ENCODE data around the gene MT3. TPM values are rescaled to one million over a fixed set of nuclear protein-coding genes. Genes with fewer than 3 reads are reported as not detected.

MT3 gene
- total and polyA plus RNA-seq, 2 of the 8 experiments (the other 6 are each of a cell fraction or from before 2014, with no cell fraction given) = 0.17 TPM; not detected in 1

- TF ChIP-seq ATF3 (IDR thresholded peaks at IDR 0.05; ENCODE audit: insufficient read depth, low read depth, low read length) (no peak), KDM1A (IDR thresholded peaks at IDR 0.05; ENCODE audit: borderline replicate concordance, low read length) (no peak)
- no peak within 1 kb of the TSS for H3K14ac ChIP-seq (ENCODE audit: insufficient read length)
- H3K23me2 ChIP-seq (ENCODE audit: low read depth, low read length) = peaks cover 2% of the 10 kb centered on the region; the same call in 1 of the 2 replicates
- 92% methylated on average over 9 of the region's 12 CpGs; no CpG with 5 or more reads in 1 of the 2 experiments for WGBS, 2 experiments (ENCODE audit: extremely low coverage in 1 of 2, insufficient coverage in 1 of 2, insufficient read length in 1 of 2, insufficient replicate concordance in 2 of 2, low coverage in 1 of 2, low lambda C conversion rate in 2 of 2, missing lambda C conversion rate in 1 of 2)
- no peak within 1 kb of the TSS for H2AFZ ChIP-seq (ENCODE audit: low read length)
- no peak within 1 kb of the TSS for H2BK20ac ChIP-seq (ENCODE audit: low read length)
- peaks cover 0 to 2% (median under 1%) of the 10 kb centered on the region in 4 experiments; a peak in 2 of 7 replicates for H3K27me3 ChIP-seq (replicated peaks in 1 of 4; ENCODE audit: control insufficient read depth in 3 of 4, extremely low read depth in 1 of 4, insufficient read depth in 3 of 4, low read length in 3 of 4)
- no peak within 1 kb of the TSS for H3K56ac ChIP-seq (replicated peaks; ENCODE audit: insufficient read length, low read depth, low read length)
- H3K79me1 ChIP-seq (ENCODE audit: low read depth, low read length) = no peaks in the 10 kb centered on the region
- H3K18ac ChIP-seq (ENCODE audit: extremely low read depth, low read length) = no peak within 1 kb of the TSS
- no peaks in the 10 kb centered on the region for H3K9me3 ChIP-seq (ENCODE audit: insufficient read depth in 2 of 2, low read depth in 1 of 2, low read length in 1 of 2)
- no peak within 1 kb of the TSS for H4K8ac ChIP-seq (ENCODE audit: extremely low read depth, insufficient read depth, low read length)
- DNase-seq (ENCODE audit: low read depth in 1 of 2, low spot score in 2 of 2) (no peak), FAIRE-seq (no peak)
- no peak within 1 kb of the TSS for H2BK120ac ChIP-seq (replicated peaks; ENCODE audit: low read depth, low read length)
- no peak within 1 kb of the TSS for H2AK5ac ChIP-seq (ENCODE audit: low read depth, low read length)
- H3K4me1 ChIP-seq (replicated peaks in 1 of 4; ENCODE audit: control insufficient read depth in 3 of 4, insufficient read depth in 4 of 4, low read length in 3 of 4) = no peaks in the 10 kb centered on the region
- no peak within 1 kb of the TSS for H4K5ac ChIP-seq (ENCODE audit: insufficient read length, low read depth, low read length)
- no peak within 1 kb of the TSS for H3K4me3 ChIP-seq (ENCODE audit: extremely low read depth in 1 of 4, insufficient read depth in 2 of 4, low read depth in 3 of 4, low read length in 4 of 4)
- no peak within 1 kb of the TSS for H3K27ac ChIP-seq (ENCODE audit: low read depth, low read length)
- ChIA-PET POLR2A (ENCODE audit: partially characterized antibody) (no interaction called here), CTCF (ENCODE audit: partially characterized antibody) (interaction anchor here (0.6 to 1.6 kb wide), 2 partner anchors 11 to 109 kb away, joined by 3 to 4 read pairs; no protein-coding TSS in a partner anchor)
- no peak within 1 kb of the TSS for H3K4me2 ChIP-seq (ENCODE audit: insufficient read depth in 1 of 2, low read depth in 2 of 2, low read length in 2 of 2)
- no peaks in the 10 kb centered on the region for H3K36me3 ChIP-seq (ENCODE audit: control insufficient read depth in 2 of 4, insufficient read depth in 4 of 4, low read length in 3 of 4)
- H4K20me1 ChIP-seq (replicated peaks in 1 of 2; ENCODE audit: control insufficient read depth in 1 of 2, insufficient read depth in 2 of 2, low read length in 2 of 2) = peaks cover 0 to 3% of the 10 kb centered on the region in 2 experiments
- no peak within 1 kb of the TSS for H4K91ac ChIP-seq (replicated peaks; ENCODE audit: insufficient read length, low read length)
- H3K4ac ChIP-seq (replicated peaks; ENCODE audit: insufficient read length, low read depth, low read length) = no peak within 1 kb of the TSS
- no peak within 1 kb of the TSS for H3K23ac ChIP-seq (ENCODE audit: insufficient read length)
- H2BK15ac ChIP-seq (ENCODE audit: low read length) = no peak within 1 kb of the TSS
- H3K9ac ChIP-seq (replicated peaks in 1 of 4; ENCODE audit: extremely low read depth in 1 of 4, low read depth in 3 of 4, low read length in 3 of 4) = no peak within 1 kb of the TSS
- H2BK5ac ChIP-seq (ENCODE audit: low read depth, low read length) = no peak within 1 kb of the TSS
- H3K79me2 ChIP-seq (ENCODE audit: control insufficient read depth in 1 of 2, insufficient read depth in 2 of 2, low read length in 2 of 2) = no peaks in the 10 kb centered on the region
- H2BK12ac ChIP-seq (ENCODE audit: low read depth, low read length) = no peak within 1 kb of the TSS
Observed at GRCh38 chr16:56564793-56565477, 24.4 kb upstream of the MT3 start, which contains the start of gene MT4. Gene MT4, plus strand, starts transcription at chr16:56565073. Its CDS starts 56 bp downstream, at chr16:56565129.

Measured in H1 (cell line).